Esophagus squamous epithelium (tissue), 5 donors: ENCODE measurements around the gene PTPRN2. TPM values are rescaled to one million over a fixed set of nuclear protein-coding genes. Genes with fewer than 3 reads are reported as not detected.

ENCODE experiments used
- DNase-seq: peaks from one replicate; lab custom pipeline; 2025; lab: John Stamatoyannopoulos, UW
- H3K27ac ChIP-seq, 4 donors: fragments of 200-600 bp; sonication (generic); one replicate each; pipeline ENCODE4 v1.5.1; 2016 to 2019; ENCODE audit warnings: mild to moderate bottlenecking in 1 of 4
- H3K27me3 ChIP-seq, 4 donors: fragments of 200-600 bp; sonication (generic); 1 replicate in 3 of 4; 2 replicates in 1 of 4; pipeline versions ENCODE4 v1.5.1 to v1.6.0; 2017 to 2021; ENCODE audit warnings: antibody characterized with exemption in 1 of 4
- H3K36me3 ChIP-seq, 3 donors: fragments of 200-600 bp; sonication (generic); one replicate each; pipeline ENCODE4 v1.5.1; 2016 to 2019
- H3K4me1 ChIP-seq, 3 donors: fragments of 200-600 bp; sonication (generic); one replicate each; pipeline ENCODE4 v1.5.1; 2017 to 2019
- H3K4me3 ChIP-seq, 4 donors: fragments of 200-600 bp; sonication (generic); 1 replicate in 3 of 4; 2 replicates in 1 of 4; pipeline ENCODE4 v1.5.1; 2016 to 2019; ENCODE audit warnings: mild to moderate bottlenecking in 2 of 4, moderate library complexity in 1 of 4
- H3K9me3 ChIP-seq, 3 donors: fragments of 200-600 bp; sonication (generic); one replicate each; pipeline ENCODE4 v1.5.1; 2016 to 2019
- CTCF ChIP-seq, 6 experiments: fragments of 450-650 bp in 4 of 6; fragments of 200-600 bp in 2 of 6; sonication (generic) in 2 of 6; IDR thresholded peaks; one replicate each; pipeline ENCODE4 v1.5.1; 2016 to 2019; ENCODE audit warnings: antibody characterized with exemption in 6 of 6, mild to moderate bottlenecking in 4 of 6, moderate library complexity in 4 of 6
- POLR2A ChIP-seq, 4 donors: fragments of 450-650 bp; IDR thresholded peaks; one replicate each; pipeline ENCODE4 v1.6.1; 2017; ENCODE audit warnings: antibody characterized with exemption in 4 of 4, mild to moderate bottlenecking in 4 of 4, moderate library complexity in 3 of 4
- WGBS, 2 donors: methylation state at CpG; one replicate each; pipeline ENCODE4 v1.1.5; 2018; 5-methylcytosine and 5-hydroxymethylcytosine counted together
- intact Hi-C: fragments of 100-400 bp; cut with DNase I; formaldehyde crosslinking; loops from one replicate; pipeline ENCODE4 v1.15.0; 2022
- total RNA-seq, 4 donors: library from RNA; depleted of rRNA; stranded (reverse); fragments of >200 nt; gene quantifications; one replicate each; pipeline ENCODE4 v1.1.0, GENCODE V29; 2016
- donor health status: DM: yes; HTN: yes; CAD: no.

Gene PTPRN2
- total RNA-seq, 4 donors from 2014 or later = 0.38 to 2.7 (median 1.0) TPM

- H3K4me1 ChIP-seq = no peaks in the 10 kb centered on the region
- H3K4me3 ChIP-seq = no peak overlapping the region
- H3K27ac ChIP-seq = no peak overlapping the region
- H3K27me3 ChIP-seq = no peaks in the 10 kb centered on the region
- no peaks in the 10 kb centered on the region for H3K36me3 ChIP-seq
- no peaks in the 10 kb centered on the region for H3K9me3 ChIP-seq
- WGBS, 2 donors = 81 to 87% methylated on average over 10 to 11 of the region's 12 CpGs
- intact Hi-C loops = loop anchor here (10.0 kb wide), 1 partner anchor 55 kb away; no protein-coding TSS in a partner anchor
- TF ChIP-seq POLR2A (IDR thresholded peaks at IDR 0.05) (no peak), CTCF (IDR thresholded peaks at IDR 0.05) (no peak)
- DNase-seq = no peak
Measured at GRCh38 chr7:158539711-158540146, 47.9 kb downstream of the PTPRN2 start.

GRCh38 chr7:158538156-158538946 lies 49.3 kb downstream of the PTPRN2 start:
- intact Hi-C loops = loop anchor here (10.0 kb wide), 1 partner anchor 56 kb away; no protein-coding TSS in a partner anchor
- no peak for TF ChIP-seq CTCF (IDR thresholded peaks at IDR 0.05)
- no peak for TF ChIP-seq POLR2A (IDR thresholded peaks at IDR 0.05)
- Histone ChIP-seq H3K27me3 (peaks cover 0 to 7% (median 0%) of the 10 kb centered on the region in 4 donors), H3K9me3 (no peaks in the 10 kb centered on the region), H3K4me1 (no peaks in the 10 kb centered on the region), H3K36me3 (no peaks in the 10 kb centered on the region), H3K27ac (no peak overlapping the region), H3K4me3 (no peak overlapping the region)
- WGBS, 2 donors = 84 to 89% methylated on average over 15 to 21 of the region's 36 CpGs
- DNase-seq = no peak

- intact Hi-C loops = loop anchor here (10.0 kb wide), 1 partner anchor 57 kb away; no protein-coding TSS in a partner anchor
- H3K27ac ChIP-seq = no peak overlapping the region
- WGBS, 2 donors = 59 to 76% methylated on average over 2 to 6 of the region's 7 CpGs
Measured at GRCh38 chr7:158537516-158537882, 50.1 kb downstream of the PTPRN2 start.

GRCh38 chr7:158536871-158537515 lies 50.6 kb downstream of the PTPRN2 start:
- intact Hi-C loops = loop anchor here (10.0 kb wide), 1 partner anchor 58 kb away; no protein-coding TSS in a partner anchor
- TF ChIP-seq CTCF (IDR thresholded peaks at IDR 0.05) (no peak), POLR2A (IDR thresholded peaks at IDR 0.05) (no peak)
- no peaks in the 10 kb centered on the region for H3K36me3 ChIP-seq
- no peak overlapping the region for H3K27ac ChIP-seq
- no peak for DNase-seq
- peaks cover 0 to 10% (median 0%) of the 10 kb centered on the region in 4 donors for H3K27me3 ChIP-seq
- no peaks in the 10 kb centered on the region for H3K4me1 ChIP-seq
- no peak overlapping the region for H3K4me3 ChIP-seq
- WGBS, 2 donors = 51 to 52% methylated on average over 4 to 11 of the region's 13 CpGs
- no peaks in the 10 kb centered on the region for H3K9me3 ChIP-seq

More at GRCh38 chr7:158537516-158537882, 50.1 kb downstream of the PTPRN2 start:
- Histone ChIP-seq H3K4me3 (no peak overlapping the region), H3K4me1 (no peaks in the 10 kb centered on the region), H3K27me3 (peaks cover 0 to 7% (median 0%) of the 10 kb centered on the region in 4 donors), H3K36me3 (no peaks in the 10 kb centered on the region), H3K9me3 (no peaks in the 10 kb centered on the region)
- DNase-seq = no peak
- TF ChIP-seq POLR2A (IDR thresholded peaks at IDR 0.05) (no peak), CTCF (IDR thresholded peaks at IDR 0.05) (no peak)

GRCh38 chr7:158535079-158535478 lies 52.5 kb downstream of the PTPRN2 start:
- 49 to 67% methylated on average over 3 to 4 of the region's 4 CpGs for WGBS, 2 donors
- H3K27ac ChIP-seq = no peak overlapping the region
- intact Hi-C loops = loop anchor here (10.0 kb wide), 1 partner anchor 60 kb away; no protein-coding TSS in a partner anchor
- no peaks in the 10 kb centered on the region for H3K9me3 ChIP-seq
- TF ChIP-seq CTCF (IDR thresholded peaks at IDR 0.05) (no peak), POLR2A (IDR thresholded peaks at IDR 0.05) (no peak)
- no peaks in the 10 kb centered on the region for H3K4me1 ChIP-seq
- H3K27me3 ChIP-seq = peaks cover 0 to 21% (median 0%) of the 10 kb centered on the region in 4 donors
- H3K36me3 ChIP-seq = no peaks in the 10 kb centered on the region
- DNase-seq = no peak
- H3K4me3 ChIP-seq = no peak overlapping the region
